T-helper 9 cell (primary cell): ENCODE measurements around the gene TAOK2.
"Not testable (repeated sequence)": the region's sequence is repeated elsewhere in the genome, so short reads cannot be mapped to it uniquely, and the experiment has no call there.

Experiments used
- DNase-seq: peaks from one replicate; pipeline ENCODE4 v3.0.0-alpha.2; 2020
- total RNA-seq, 2 donors: gene quantifications; one replicate each; lab custom pipeline; 2026; lab: John Stamatoyannopoulos, UW

TAOK2 gene
- total RNA-seq: 53.8 to 103 reads per million in 2 donors

DNA sequence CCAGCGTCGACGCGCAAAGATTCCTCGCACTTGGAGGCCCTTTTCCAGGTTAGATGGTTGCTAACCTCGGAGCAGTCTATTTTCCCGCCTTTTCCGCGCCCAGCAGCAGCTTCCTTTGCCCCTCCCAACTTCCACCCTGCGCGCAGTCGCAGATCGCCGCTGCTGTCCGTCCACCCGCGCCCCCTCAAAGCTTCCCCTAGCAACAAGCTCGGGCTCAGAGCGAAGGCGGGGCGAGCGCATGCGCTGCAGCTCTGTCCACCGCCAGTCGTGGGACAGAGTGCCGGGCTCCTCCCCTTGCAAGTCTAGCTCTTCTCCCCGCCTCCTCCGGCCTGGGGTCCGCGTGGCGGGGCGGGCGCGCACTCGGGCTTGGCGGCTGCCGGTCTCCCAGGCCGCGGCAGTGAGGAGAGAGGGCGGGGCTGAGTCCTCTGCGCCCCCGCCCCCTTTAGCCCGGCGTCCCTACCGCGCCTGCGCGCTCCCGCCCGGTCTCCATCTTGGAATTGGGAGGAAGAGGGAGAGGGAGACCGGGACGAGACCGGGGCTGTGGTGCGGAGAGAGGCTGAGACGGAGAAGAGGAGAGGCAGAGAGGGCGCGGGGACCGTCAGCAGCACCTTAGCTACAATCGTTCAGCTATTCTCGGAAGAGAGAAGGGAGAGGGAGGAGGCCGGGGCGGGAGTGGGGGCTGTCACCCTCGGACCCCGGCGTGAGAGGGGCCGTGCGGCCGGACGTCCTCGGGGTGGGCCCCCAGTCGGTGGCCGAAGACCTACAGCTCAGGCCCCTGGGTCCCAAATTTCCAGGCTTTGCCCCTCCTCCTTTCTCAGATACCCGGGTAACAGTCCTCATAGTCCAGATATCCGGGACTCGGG, at the start of gene TAOK2:
Gene TAOK2, plus strand, starts transcription at position 485 of the 863 bp plus-strand sequence. CDS start 3,905 bp downstream, outside the sequence.
- DNase-seq: peak; percentile 84

DNA sequence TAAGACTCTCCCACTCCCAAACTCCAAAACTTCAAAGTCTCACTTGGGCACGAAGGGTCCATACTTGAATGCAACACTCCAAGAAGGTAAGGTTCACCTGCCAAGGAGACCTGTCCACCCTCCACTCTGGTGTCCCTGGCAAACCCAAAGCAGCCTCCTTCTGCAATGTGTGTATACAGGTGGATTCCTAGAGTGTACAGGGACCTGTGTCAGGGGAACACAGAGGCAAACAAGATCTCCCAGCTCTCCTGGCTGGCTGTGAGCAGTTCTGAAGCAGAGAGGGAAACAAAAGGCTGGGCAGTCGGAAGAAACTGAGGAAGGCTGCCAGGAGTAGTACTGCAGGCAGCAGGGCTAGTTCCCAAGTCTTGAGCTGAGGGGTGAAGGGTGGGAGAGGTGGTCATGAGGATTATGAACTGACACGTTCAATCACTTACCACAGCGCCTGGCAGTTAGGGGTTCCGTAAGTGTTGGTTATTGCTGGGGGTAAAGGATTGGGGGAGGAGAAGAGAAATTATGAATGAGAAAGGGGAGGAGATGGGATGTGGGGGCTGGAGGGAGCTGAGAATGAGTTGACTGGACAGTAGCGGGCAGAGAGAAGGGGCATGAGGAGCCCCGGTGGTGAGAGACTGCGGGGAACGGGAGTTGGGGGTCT, 48.4 kb upstream of the TAOK2 start:
- DNase-seq: no peak

GRCh38 chr16:29925781-29926710, 47.6 kb upstream of the TAOK2 start, which contains the start of gene KCTD13:
KCTD13 (minus strand) TSS chr16:29926226; CDS start chr16:29926033, 193 bp downstream.
- DNase-seq: peak; percentile 86

DNA sequence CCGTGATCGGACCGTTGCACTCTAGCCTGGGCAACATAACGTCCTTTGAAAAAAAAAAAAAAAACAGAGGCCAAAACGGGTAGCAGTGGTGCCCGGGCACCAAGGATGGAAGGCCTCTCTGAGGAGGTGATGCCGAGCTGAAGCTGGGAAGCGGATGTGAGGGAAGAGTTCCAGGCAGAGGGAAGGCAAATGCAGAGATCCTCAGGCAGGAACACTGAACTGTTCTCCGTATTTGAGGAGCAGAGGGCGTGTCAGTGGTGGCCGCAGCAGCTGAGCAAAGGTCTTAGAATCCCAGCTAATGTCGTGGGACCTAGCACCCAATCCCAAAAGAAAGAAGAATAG, 47.0 kb upstream of the TAOK2 start:
- no peak for DNase-seq

DNA sequence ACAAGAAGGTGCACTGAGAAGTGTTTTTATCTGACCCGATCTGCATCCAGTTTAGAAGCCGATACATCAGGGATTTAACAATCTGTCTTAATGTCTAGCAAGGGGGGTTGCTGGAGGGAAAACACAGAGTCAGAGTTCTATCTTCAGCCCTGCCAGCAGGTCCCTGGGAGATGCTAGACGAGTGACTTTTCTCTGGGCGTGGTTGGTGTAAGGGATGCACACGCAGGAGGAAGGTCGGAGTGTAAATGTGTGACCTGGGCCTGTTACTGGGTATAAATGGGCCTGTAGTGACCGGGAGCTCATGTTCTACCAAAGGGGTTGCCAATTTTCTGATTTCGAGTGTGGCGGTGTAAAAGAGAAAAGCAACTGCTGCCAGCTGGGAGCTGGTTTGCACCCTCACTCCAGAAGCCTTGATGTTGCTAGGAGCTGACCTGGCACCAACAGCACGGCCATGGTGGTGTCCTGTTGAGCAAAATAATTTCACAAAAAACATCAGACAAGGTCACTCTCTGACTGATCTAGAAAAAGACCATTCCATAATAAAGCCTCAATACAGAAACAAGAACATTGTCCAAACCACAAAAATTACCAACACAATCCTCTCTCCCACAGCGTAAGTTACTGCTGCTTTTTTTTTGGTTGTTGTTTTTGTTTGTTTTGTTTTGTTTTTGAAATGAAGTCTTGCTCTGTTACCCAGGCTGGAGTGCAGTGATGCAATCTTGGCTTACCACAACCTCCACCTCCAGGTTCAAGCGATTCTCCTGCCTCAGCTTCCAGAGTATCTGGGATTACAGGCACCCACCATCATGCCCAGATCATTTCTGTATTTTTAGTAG, 46.4 kb upstream of the TAOK2 start:
- DNase-seq: no peak

- not testable (repeated sequence) for DNase-seq
Measured at GRCh38 chr16:29931750-29932149, 41.9 kb upstream of the TAOK2 start.

GRCh38 chr16:29940656-29941055, 33.0 kb upstream of the TAOK2 start:
- no peak for DNase-seq

- DNase-seq: no peak
Measured at GRCh38 chr16:29943846-29944799, 29.5 kb upstream of the TAOK2 start.

DNA sequence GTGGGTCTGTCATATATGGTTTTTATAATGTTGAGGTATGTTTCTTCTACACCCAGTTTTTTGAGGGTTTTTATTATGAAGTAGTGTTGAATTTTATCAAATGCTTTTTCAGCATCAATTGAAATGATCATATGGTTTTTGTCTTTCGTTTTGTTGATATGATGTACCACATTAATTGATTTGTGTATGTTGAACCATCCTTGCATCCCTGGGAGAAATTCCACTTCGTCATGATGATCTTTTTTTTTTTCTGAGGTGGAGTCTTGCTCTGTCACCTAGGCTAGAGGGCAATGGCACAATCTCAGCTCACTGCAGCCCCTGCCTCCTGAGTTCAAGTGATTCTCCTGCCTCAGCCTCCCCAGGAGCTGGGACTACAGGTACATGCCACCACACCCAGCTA, 25.8 kb upstream of the TAOK2 start:
- no peak for DNase-seq

DNA sequence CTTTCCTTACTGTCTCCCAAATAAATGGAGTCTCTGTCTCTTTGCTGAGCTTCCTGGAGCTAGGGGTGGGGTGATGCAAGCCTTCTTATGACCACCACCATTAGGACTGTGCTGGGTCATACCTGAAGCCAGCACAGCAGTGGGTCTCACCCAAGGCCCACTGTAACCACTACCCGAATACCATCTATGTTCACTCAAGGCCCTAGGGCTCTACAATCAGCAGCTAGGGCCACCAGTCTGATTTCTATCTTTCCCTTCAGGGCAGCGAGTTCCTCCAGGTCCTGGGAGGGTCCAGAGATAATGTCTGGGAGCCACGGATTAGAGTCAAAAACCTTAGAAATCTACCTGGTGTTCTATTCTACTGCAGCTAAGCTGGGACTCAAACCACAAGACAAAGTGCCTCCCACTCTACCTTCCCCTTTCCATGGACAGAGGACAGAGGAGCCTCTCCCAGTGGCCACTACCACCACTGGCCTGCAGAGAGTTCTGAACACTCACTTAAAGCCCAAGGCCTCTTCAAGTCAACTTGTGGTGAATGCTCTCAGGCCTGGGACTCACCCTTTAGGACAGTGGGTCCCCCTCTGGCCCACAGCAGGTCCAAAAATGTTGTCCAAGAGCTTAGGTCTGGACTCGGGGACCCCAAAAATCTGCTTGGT, 22.7 kb upstream of the TAOK2 start:
- DNase-seq: no peak

- no peak for DNase-seq
Measured at GRCh38 chr16:29951625-29952365, 21.9 kb upstream of the TAOK2 start.

GRCh38 chr16:29958756-29959155, 14.9 kb upstream of the TAOK2 start:
- no peak for DNase-seq

GRCh38 chr16:29959293-29959692, 14.4 kb upstream of the TAOK2 start:
- DNase-seq: no peak

DNA sequence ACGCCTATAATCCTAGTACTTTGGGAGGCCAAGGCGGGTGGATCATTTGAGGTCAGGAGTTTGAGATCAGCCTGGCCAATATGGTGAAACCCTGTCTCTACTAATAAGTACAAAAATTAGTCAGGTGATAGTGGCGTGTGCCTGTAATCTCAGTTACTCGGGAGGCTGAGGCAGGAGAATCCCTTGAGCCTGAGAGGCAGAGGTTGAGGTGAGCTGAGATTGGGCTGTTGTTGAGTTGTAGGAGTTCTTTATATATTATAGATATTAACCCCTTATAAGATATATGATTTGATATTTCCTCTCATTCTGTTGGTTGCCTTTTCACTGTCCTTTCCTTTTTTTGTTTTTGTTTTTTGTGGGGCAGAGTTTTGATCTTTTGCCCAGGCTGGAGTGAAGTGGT, 13.8 kb upstream of the TAOK2 start:
- not testable (repeated sequence) for DNase-seq

- no peak for DNase-seq
Measured at GRCh38 chr16:29961127-29961478, 12.6 kb upstream of the TAOK2 start.

DNA sequence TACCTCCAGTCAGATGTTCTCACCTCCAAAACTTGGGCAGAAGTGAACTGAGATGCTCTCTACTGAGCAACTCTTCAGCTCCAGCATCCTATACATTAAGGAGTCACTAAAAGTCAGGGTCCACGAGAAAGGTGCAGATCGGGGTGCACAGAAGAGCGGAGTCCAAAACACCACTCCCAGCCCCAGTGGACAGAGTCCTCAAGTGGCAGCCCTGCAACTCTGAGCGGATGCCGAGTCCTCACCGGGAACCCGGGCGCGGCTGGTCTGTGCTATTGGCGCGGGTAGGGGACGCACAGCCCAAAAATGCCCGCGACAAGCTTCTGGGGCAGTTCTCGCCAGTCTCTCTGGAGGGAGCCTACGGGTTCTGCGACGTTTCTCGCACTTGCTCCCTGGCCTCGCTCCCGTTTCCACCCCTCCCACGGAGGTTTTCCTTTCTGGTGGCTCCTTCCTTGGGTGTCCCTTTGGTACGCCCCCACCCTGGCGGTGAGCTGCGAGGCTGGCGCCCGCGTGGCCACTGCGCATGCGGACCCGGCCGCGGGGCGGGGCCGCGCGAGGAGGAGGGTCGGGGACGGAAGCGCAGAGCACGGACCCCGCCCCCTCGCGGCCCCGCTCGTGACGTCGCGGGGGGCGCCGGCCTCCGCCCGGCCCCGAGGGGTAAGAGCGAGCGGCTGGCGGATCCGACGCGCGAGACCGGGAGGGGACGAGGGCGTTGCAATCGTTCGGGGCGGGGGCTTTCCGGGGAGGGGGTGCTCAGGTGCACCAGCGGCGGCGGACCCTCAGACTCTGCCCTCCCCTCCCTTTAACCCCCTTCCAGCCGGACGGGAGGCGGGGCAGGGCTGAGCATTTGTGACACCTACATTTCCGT, 12.0 kb upstream of the TAOK2 start, which contains the start of gene TMEM219:
Gene TMEM219, plus strand, starts transcription at position 601 of the 865 bp plus-strand sequence. CDS start 1,065 bp downstream, outside the sequence.
- DNase-seq: peak; percentile 90

DNA sequence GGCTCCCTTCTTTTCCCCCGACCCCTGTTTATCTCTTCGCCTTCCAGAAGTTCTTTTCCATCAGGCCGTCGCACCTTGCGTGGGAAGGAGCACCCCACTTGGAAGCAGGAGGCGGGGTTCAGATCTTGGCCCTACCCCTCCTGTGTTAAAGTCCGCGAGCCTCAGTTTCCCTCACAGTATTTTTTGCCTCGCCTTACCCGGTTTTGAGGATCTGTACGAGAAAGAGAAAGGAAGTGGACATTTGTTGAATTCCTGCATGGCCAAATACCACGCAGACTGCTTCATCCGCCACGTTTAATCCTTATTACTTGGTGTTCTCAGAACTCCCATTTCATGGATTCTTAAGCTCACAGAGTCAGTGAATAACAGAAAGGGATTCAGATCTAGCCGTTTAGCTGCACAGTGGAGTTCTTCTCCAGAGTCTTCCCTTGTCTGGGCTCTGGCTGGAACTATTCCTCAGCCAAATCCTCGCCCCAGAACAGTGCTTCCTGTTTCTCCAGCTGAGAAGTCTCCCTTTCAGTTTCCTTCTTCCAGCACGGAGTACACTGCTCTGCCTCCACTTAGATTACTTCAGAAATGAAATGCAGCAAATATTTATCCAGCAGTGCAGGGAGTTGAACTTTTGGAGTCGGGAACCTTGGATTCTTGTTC, 11.2 kb upstream of the TAOK2 start:
- DNase-seq: no peak
